ENCODE measurements around the gene UBE2I. TPM values are rescaled to one million over a fixed set of nuclear protein-coding genes. Genes with fewer than 3 reads are reported as not detected.

UBE2I gene
- total RNA-seq: 48.7 TPM

GRCh38 chr16:1308977-1309885, at the start of gene UBE2I:
TSS of gene UBE2I (plus strand) at chr16:1309636. CDS start at chr16:1314031, 4,395 bp downstream.

GRCh38 chr16:1333149-1333812, 23.8 kb downstream of the UBE2I start, which contains the start of gene BAIAP3:
TSS of gene BAIAP3 (plus strand) at chr16:1333645. CDS start at chr16:1338550, 4,905 bp downstream.

DNA sequence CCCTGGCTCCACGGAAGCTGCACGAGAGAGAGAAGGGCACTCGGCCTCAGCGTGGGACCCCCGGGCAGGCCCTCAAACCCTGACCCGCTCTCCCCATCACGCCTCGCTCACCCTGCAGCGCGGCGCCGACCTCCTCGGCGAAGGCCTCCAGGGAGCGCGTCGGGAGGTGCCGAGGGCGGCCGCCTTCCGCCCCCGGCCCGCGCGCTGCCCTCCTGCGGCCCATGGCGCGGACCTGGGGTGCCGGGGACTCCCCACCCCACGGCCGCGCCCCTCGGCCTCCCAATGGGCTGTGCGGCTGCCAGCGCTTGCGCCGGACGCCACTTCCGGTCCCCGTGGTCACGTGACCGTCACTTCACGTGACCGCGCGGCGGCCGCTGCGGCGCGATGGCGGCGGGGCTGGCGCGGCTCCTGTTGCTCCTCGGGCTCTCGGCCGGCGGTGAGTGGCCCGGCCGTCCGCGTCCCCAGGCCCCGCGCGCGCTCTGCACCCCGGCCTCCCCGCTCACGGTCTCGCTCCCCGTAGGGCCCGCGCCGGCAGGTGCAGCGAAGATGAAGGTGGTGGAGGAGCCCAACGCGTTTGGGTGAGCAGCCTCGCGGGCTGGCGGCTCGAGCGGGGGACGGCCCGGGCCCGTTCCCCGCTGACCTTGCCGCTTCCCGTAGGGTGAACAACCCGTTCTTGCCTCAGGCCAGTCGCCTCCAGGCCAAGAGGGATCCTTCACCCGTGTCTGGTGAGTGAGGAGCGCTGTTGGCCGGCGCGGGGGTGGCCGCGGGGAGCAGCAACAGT, 42.3 kb downstream of the UBE2I start, which contains the start of the genes GNPTG and TSR3:
GNPTG (plus strand) TSS at position 350 of the 781 bp plus-strand sequence; CDS start at position 385, 35 bp downstream.
TSR3 (minus strand) TSS at position 297 of the 781 bp plus-strand sequence; CDS start at position 223, 74 bp downstream.

Other genes starting within 250 kb of the UBE2I start
- gene SSTR5, start 236.9 kb upstream of the UBE2I start, total RNA-seq: 0.23 TPM
- gene C1QTNF8, start 213.4 kb upstream of the UBE2I start, total RNA-seq: not detected
- 24.7 TPM for gene CACNA1H, start 156.5 kb upstream of the UBE2I start, total RNA-seq
- not detected for gene TPSG1, start 84.4 kb upstream of the UBE2I start, total RNA-seq
- gene TPSB2, start 79.5 kb upstream of the UBE2I start, total RNA-seq: 0.46 TPM
- gene TPSAB1, start 68.9 kb upstream of the UBE2I start, total RNA-seq: not detected
- not detected for gene TPSD1, start 53.6 kb upstream of the UBE2I start, total RNA-seq
- 61.8 TPM for gene BAIAP3, start 24.0 kb downstream of the UBE2I start, total RNA-seq
- gene TSR3, start 42.2 kb downstream of the UBE2I start, total RNA-seq: 43.6 TPM
- 31.1 TPM for gene GNPTG, start 42.3 kb downstream of the UBE2I start, total RNA-seq
- 16.4 TPM for gene UNKL, start 105.1 kb downstream of the UBE2I start, total RNA-seq
- 12.0 TPM for gene UQCC4, start 111.1 kb downstream of the UBE2I start, total RNA-seq
- not detected for gene PERCC1, start 121.4 kb downstream of the UBE2I start, total RNA-seq
- 0.23 TPM for gene CCDC154, start 134.9 kb downstream of the UBE2I start, total RNA-seq
- gene CLCN7, start 165.4 kb downstream of the UBE2I start, total RNA-seq: 47.3 TPM
- 0.23 TPM for gene PTX4, start 179.3 kb downstream of the UBE2I start, total RNA-seq
- gene TELO2, start 183.7 kb downstream of the UBE2I start, total RNA-seq: 19.6 TPM
- gene TMEM204, start 224.0 kb downstream of the UBE2I start, total RNA-seq: 3.2 TPM